HG02763 (cell line): ENCODE measurements around the gene NTN1.
"Not testable (repeated sequence)": the region's sequence is repeated elsewhere in the genome, so short reads cannot be mapped to it uniquely, and the experiment has no call there.

Experiments
- ATAC-seq: cut with Tn5 transposase; IDR thresholded peaks from one replicate; pipeline ENCODE4 v1.9.1; 2021; ENCODE audit warnings: mild to moderate bottlenecking, moderate library complexity; ENCODE audit not compliant: unreplicated experiment

The NTN1 gene

GRCh38 chr17:9241371-9241712, 220.0 kb downstream of the NTN1 start:
- ATAC-seq, result no peak

GRCh38 chr17:9241774-9242496, 220.6 kb downstream of the NTN1 start:
- ATAC-seq, result no peak

- ATAC-seq, result no peak
Measured at GRCh38 chr17:9242497-9242881, 221.2 kb downstream of the NTN1 start.

GRCh38 chr17:9242983-9243382, 221.7 kb downstream of the NTN1 start:
- no peak for ATAC-seq

GRCh38 chr17:9244066-9245052, 223.0 kb downstream of the NTN1 start:
- ATAC-seq, result no peak

GRCh38 chr17:9247401-9247938, 226.2 kb downstream of the NTN1 start:
- ATAC-seq, result no peak

- ATAC-seq, result no peak
Measured at GRCh38 chr17:9249245-9249953, 228.1 kb downstream of the NTN1 start.

- no peak for ATAC-seq
Measured at GRCh38 chr17:9251273-9251672, 230.0 kb downstream of the NTN1 start.

- no peak for ATAC-seq
Measured at GRCh38 chr17:9253308-9253707, 232.0 kb downstream of the NTN1 start.

- ATAC-seq, result no peak
Measured at GRCh38 chr17:9254841-9255240, 233.5 kb downstream of the NTN1 start.

GRCh38 chr17:9255833-9256232, 234.5 kb downstream of the NTN1 start:
- no peak for ATAC-seq

- no peak for ATAC-seq
Measured at GRCh38 chr17:9256361-9256750, 235.0 kb downstream of the NTN1 start.

- ATAC-seq, result no peak
Measured at GRCh38 chr17:9256751-9257629, 235.7 kb downstream of the NTN1 start.

GRCh38 chr17:9257630-9257965, 236.3 kb downstream of the NTN1 start:
- not testable (repeated sequence) for ATAC-seq

GRCh38 chr17:9258115-9259015, 237.1 kb downstream of the NTN1 start:
- no peak for ATAC-seq

- no peak for ATAC-seq
Measured at GRCh38 chr17:9259419-9259818, 238.1 kb downstream of the NTN1 start.

- ATAC-seq, result no peak
Measured at GRCh38 chr17:9261081-9262012, 240.0 kb downstream of the NTN1 start.

- no peak for ATAC-seq
Measured at GRCh38 chr17:9266031-9266680, 244.8 kb downstream of the NTN1 start.
